ENCODE data around the gene CLEC4E.
"Not testable (repeated sequence)": the region's sequence is repeated elsewhere in the genome, so short reads cannot be mapped to it uniquely, and the experiment has no call there.

Gene CLEC4E

GRCh38 chr12:8540831-8541230, at the start of gene CLEC4E:
Gene CLEC4E, minus strand, starts transcription at chr12:8540905. Its CDS starts 108 bp downstream, at chr12:8540797.
- not testable (repeated sequence) for DNase-seq

- DNase-seq = no peak
Observed at GRCh38 chr12:8589679-8590078, 49.0 kb upstream of the CLEC4E start.

GRCh38 chr12:8584478-8584877, 43.8 kb upstream of the CLEC4E start:
- DNase-seq = not testable (repeated sequence)

- no peak for DNase-seq
Observed at GRCh38 chr12:8584004-8584403, 43.3 kb upstream of the CLEC4E start.

- no peak for DNase-seq
Observed at GRCh38 chr12:8581098-8581784, 40.5 kb upstream of the CLEC4E start.

GRCh38 chr12:8577879-8578278, 37.2 kb upstream of the CLEC4E start:
- no peak for DNase-seq

- no peak for DNase-seq
Observed at GRCh38 chr12:8572507-8572906, 31.8 kb upstream of the CLEC4E start.

GRCh38 chr12:8566525-8566924, 25.8 kb upstream of the CLEC4E start:
- DNase-seq = no peak

GRCh38 chr12:8566052-8566451, 25.3 kb upstream of the CLEC4E start:
- not testable (repeated sequence) for DNase-seq

GRCh38 chr12:8564656-8565055, 24.0 kb upstream of the CLEC4E start:
- no peak for DNase-seq

- no peak for DNase-seq
Observed at GRCh38 chr12:8563356-8563755, 22.7 kb upstream of the CLEC4E start.

GRCh38 chr12:8562310-8562709, 21.6 kb upstream of the CLEC4E start:
- DNase-seq = no peak

GRCh38 chr12:8561011-8561410, 20.3 kb upstream of the CLEC4E start:
- DNase-seq = no peak

- DNase-seq = no peak
Observed at GRCh38 chr12:8559676-8560075, 19.0 kb upstream of the CLEC4E start.

- DNase-seq = no peak
Observed at GRCh38 chr12:8556531-8557097, 15.9 kb upstream of the CLEC4E start.

- no peak for DNase-seq
Observed at GRCh38 chr12:8554451-8555195, 13.9 kb upstream of the CLEC4E start.

- no peak for DNase-seq
Observed at GRCh38 chr12:8553088-8553627, 12.5 kb upstream of the CLEC4E start.

GRCh38 chr12:8549381-8549780, 8.7 kb upstream of the CLEC4E start:
- no peak for DNase-seq

- DNase-seq = no peak
Observed at GRCh38 chr12:8548192-8548591, 7.5 kb upstream of the CLEC4E start.

GRCh38 chr12:8547645-8548044, 6.9 kb upstream of the CLEC4E start:
- no peak for DNase-seq

GRCh38 chr12:8546591-8546990, 5.9 kb upstream of the CLEC4E start:
- no peak for DNase-seq

- peak; percentile 21 to 39 for DNase-seq
Observed at GRCh38 chr12:8544295-8544694, 3.6 kb upstream of the CLEC4E start.

GRCh38 chr12:8541562-8541961, 857 bp upstream of the CLEC4E start:
- no peak for DNase-seq

GRCh38 chr12:8537820-8538219, 2.9 kb downstream of the CLEC4E start:
- not testable (repeated sequence) for DNase-seq
